Brain pericyte (primary cell): ENCODE data around the gene FGF6.
A peak's percentile ranks its signal among the peaks of the same experiment; 100 is the strongest.

Experiments used
- DNase-seq: peaks from one replicate; pipeline ENCODE4 v3.0.0-alpha.2; 2012; ENCODE audit warnings: low read depth, low spot score

The FGF6 gene

DNA sequence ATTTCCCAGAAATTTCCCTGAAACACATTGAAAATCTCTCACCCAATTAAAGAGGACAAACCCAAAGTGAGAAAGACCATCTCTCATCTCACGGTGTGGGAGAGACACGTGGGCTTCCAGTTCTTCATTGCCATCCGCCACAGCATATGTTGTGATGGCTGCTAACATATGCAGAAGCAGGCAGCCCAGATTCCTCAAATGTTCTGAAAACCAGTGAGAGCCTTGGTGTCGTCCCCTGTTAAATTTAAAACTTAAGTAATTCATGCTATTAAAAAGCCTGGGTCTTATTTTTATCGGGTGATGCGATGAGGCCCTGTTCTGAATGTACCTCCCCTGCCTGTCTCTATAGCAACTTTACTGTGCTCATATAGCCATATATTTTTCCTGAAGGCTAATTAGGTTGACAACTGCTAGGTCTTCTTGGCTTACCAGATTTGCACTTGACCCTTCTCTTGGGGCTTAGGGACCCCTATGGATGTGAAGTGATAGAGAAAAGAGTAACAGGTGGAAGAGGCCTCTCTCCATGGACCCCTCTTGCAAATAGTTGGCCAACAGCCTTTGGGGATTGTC lies 2.8 kb upstream of the FGF6 start:
- DNase-seq: no peak

DNA sequence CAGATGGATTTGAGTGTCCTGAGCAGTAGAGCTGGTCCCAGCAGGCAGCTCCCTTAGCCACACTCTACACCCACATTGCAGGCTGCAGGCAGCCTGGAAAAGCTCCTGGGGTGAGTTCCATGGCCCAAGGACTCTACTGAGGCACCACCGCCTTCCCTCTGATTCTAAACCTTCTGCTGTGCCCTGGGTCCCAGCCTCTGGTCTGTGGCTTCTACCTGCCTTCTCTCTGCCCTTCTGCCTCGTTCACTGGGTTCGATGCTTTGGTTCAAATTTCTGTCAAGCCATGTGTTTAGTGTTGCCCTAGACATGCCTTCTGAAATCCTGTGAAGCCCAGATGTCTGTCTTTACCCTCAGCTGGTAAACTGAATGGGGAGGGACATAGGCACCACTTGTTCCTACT lies 1.5 kb upstream of the FGF6 start:
- no peak for DNase-seq

DNA sequence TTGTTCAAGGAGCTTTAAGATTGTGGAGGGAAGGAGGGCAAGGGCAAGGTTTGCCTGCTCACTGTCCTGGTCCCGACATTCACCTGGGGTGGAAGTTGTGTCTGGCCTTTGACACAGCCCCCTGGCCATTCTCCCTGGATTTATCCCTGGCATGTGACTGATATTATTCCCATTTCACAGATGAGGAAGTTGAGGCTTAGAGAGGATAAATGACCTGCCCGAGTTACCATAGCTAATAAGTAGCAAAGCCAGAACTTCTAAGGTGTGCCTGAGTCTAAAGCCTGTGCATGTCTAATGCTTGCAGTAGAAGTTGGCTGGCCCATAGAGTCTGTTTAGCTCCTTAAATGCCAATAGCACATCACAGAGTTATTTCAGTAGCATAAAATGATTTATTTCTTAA lies 720 bp upstream of the FGF6 start:
- DNase-seq: no peak

DNA sequence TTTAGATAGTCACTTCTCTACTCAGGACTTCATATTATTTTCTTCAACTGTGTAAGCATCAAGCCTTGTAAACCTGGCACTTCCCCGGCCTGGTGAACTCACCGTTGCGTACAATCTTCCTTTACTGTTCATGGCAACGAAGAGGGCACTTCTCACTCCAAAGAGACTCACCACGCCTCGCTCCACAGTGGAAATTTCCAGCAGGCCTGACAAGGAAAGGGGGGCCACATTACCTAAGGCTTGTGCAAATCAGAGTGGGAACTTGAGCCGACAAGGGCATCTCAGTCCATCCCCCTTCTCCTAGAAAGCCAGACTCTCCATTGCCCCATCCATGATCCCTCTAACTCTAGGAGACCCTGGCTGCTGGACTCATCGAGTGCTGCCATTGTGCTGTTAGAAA lies 1.6 kb downstream of the FGF6 start:
- DNase-seq: no peak

DNA sequence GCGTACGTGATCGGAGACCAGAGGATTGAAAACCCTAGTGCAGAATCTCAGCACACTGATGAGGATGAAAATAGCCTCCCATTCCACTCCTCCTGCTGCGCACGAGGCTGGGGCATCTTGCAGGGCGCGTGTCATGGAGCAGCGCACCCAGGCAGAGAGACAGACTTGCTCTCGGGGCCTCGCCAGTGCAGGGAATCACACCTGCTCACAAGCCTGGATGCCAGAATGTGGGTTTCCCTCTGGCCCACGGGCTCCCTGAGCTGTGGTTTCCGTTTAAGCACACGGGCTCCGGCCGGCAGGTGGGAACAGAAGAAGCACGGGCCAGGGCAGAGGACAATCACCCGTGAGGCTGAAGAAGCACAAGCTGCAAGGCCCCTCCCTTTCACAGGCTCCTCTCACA lies 2.0 kb downstream of the FGF6 start:
- DNase-seq: no peak

DNA sequence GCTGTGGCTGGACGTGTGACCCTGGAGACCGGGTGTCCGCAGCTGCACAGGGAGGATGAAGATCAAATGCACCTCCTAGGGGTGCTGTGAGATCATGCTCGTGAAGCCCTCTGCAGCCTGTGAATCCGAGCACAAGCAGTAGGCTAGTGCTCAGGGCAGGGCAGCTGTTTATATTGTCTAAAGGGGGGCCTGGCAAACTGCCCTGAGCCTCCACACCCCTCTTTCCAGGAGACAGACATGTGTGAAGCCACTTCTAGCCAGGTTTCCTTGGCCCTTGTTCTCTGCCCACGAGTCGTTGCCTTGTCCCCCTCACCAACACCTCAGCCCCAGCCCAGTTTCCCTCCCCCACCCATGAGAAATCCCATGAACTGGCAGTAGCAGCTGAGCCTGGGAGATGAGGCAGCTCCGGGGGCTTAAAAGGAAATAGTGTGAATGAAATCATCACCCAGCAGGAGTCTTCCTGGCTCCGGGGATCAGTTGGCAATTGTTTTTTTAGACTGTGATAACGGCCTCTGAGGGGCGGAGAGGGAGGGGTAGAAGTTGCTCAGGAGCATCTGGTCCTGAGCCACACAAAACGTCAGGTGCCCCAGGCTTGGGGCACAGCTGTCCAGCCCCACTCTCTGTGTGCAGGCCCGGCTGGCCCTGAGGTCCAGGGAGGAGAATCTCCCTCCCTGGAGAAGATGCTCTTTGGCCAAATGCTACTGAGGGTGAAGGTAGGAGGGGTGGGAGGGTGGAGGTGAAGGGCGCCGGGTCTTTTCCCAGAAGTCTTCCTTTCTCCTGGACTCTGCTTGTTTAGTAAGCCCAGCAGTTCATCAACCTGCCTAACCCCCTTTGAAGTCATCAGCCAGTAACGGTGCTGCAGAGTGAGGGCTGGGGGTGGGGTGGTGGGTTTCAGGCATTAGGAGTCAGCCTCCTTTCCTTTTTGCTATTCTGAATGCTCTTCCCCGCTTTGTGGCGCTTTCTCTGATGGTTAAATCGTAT lies 4.0 kb downstream of the FGF6 start:
- DNase-seq: peak; percentile 31

DNA sequence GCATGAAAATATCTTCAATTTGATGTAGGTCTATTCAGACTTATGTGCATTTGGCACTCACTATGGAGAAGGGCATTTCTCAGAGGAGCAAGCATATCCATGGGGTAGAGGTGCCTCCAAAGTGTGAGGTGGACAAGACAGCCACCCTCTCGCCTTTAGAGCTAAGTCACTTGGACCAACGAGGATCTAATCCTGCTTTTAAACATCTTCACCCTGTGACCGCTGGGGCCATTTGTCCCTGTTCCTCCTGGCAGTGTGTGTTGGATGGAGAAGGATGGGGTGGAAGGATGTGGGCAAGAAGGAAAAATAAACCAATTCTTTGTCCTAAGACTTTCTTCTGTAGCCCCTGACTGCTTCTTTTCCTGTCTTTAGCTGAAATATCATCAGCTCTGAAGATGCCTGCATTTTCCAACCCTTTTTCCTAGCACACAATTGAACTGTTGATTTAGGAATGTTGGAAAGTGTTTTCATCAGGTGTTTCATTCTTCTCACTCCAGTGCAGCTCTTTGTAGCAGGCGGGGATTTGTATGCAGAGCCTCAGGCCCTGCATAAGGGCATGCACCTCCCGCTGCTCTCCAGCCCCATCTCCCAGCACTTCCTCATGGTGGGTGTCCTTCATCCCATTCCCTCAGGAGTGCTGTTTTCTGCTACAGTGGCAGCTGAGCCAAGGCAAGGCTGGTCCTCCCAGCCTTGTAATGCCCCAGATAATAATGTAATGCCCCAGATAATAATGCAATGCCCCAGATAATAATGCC lies 5.3 kb downstream of the FGF6 start:
- DNase-seq: no peak

DNA sequence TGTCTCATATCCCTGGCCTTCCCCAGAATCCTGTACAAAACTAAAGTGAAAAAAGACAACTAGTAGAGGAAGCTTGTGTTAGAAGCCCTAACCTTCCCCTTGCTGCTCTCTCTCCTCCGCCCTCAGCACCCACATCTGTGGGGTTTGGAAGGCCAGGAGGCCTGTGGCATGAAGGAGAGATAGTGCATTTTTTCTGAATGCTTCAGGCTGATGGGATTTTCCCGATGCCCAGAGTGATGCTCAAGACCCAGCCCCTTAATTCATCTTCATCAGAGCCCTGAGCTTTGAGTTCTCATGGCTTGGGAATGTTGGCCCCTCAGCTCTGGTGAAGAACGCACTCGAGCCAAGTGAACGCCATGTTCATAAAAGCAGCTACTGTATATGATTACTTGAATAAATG lies 5.9 kb downstream of the FGF6 start:
- DNase-seq: no peak

DNA sequence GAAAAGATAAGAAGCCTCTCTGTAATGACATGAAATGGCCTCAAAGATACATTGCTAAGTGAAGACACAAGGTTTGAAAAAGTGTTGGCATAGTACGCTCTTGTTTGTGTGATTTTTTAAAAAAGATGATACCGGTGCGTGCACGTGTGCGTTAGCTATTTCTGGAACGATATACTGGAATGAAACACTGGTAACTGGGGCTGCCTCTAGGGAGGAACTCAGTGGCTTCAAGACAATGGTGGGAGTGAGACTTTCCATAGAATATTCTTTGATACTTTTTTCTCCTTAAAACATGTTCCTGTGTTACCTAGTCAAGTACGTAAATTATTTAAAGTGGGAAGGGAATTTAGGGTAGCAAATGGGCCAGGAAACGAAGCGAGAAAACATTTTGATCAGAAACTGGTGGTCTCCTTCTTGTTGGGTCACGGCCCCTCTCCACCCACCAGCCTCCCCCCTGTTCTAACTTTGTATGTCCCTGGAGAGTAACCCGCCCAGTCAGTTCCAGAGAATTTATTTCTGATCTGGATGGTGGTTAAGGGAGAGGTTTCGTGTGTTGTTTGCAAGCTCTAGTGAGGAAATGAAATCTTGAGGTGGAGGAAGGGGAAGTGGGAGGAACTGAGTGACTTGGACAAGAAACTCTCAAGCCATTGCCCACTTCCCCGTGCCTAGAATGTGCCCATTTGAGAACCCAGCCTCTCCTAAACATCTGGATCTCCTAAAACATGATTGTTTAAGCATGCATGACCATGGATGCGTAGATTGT lies 6.6 kb downstream of the FGF6 start:
- DNase-seq: no peak

DNA sequence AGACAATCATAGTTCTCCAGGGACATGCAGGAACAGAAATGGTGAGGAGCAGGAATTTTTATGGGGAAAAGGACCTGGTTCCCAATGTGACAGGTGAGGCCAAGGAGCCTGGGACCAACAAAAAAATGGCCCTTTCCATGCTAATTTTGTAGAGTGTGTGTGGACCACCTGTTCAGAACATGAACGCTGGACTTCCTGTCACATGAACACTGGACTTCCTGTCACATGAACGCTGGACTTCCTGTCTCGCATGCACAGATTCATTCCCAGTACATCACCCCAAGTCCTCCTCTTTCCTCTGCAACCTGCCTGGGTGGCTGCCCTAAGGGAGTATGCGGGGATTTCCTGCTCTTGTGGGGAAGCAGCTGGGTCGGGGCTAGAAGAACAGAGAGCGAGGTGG lies 10.1 kb downstream of the FGF6 start:
- no peak for DNase-seq

DNA sequence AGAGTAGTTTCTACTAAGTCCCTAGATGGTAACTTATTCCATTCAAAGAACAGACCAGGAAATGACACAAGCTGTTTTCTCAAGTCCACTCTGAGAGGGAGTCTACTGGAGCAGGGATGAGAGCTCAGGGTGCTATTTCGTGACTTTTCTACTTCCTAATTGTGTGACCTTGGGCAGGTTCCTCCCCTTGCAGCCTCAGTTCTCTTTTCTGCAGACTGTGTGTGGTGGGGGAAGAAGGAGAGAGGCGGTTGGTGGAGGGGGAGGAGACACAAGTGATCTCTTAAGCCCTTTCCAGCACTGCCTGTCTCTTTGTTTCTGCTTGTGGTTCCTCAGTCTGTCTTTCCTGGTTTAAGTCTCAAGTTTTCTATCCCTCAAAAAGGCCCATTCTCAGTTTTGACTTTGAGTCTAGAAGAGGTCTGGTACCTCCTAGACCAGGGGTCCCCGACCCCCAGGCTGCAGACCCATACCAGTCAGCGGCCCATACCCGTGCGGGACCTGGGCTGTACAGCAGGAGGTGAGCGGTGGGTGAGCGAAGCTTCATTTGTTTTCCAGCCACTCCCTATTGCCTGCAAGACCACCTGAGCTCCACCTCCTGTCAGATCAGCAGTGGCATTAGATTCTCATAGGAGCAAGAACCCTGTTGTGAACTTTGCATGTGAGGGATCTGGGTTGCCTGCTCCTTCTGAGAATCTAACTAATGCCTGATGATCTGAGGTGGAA lies 10.7 kb downstream of the FGF6 start:
- no peak for DNase-seq

DNA sequence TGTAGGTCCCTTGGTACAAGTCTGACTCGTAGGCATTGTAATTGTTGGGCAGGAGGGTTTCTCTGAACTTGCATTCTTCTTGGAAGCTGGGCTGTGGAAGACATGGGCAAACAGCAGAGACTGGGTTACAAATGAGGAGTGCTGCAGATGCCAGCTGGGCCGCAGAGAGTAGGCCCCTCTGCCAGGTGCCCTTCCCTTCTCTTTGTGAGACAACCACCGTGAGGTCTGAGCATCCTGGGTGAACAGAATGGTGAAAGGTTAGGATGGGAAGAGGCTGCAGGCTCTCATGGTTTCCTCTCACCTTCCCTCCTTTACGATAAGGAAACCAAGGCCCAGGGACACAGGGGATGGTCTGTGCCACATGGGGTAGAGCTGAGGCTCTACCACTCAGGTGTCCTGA lies 11.3 kb downstream of the FGF6 start:
- no peak for DNase-seq

DNA sequence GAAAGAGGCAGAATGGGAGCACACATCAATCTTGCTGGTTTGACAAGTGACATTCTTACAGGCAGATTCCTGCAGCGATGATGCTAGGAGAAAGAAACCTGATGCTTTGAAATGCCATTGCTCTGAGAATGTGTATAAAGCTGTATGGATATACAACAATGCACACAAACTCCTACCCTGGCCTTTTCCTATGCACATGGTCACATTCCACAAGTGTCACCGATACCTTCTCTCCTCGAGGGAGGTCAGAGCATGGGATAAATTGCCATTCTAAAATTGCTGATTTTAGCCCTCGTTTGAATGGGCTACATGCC lies 11.9 kb downstream of the FGF6 start:
- DNase-seq: no peak

DNA sequence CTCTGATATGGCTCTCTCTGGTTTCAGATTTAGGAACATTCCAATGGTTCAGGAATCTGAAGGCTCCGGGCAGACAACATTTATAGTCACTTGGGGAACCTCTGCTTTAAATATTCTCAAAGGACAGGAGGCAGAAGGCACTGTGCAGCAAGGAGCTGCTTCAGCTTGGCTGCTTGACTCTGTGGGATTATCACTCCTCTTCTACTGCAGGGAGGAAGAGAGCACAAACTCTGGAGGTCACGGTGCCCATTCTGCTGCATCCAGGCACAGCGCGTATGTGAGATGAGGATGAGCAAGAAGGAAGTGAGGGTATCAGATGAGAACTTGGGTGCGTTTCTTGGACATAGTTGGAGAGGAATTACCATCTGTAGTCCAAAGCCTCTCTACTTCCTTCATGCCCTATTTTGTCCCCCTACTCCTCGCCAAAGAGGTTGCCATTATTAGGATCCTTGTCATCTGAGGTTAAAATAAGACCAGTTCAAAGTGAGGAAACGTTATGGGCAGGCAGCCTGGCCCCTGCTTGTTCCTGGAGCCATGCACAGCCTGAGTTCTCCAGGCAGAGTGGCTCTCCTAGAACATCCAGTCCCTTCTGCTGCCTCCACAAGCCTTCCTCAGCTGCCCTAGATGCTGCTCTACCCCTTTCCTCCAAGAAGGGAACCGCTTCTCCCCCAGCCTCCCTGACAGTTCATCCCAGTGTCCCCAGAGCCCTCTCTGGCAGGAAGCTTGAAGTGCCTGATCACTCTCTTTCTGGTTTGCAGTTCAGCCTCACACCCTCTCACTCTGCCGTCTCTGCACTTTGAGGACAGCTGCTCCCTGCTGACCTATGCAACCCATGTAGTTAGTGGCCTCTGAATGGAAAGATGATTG lies 12.5 kb downstream of the FGF6 start:
- no peak for DNase-seq

DNA sequence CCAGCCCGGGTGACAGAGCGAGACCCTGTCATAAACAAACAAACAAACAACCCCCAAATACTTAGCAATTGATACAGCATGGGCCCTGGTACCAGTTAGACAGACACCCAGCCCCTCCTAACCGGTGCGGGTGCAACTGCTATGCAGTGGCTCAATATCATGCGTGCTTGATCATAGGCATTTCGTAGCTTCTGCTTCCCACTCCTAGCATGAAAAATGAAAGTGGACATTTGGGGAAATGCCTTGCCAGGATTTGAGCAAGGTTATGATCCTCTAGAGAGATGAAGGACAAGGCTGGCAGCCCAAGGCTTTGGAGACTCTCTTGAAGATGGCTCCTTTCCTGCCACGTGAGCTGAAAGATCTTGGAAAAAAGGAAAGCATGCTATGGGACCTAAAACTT lies 13.7 kb downstream of the FGF6 start:
- no peak for DNase-seq

DNA sequence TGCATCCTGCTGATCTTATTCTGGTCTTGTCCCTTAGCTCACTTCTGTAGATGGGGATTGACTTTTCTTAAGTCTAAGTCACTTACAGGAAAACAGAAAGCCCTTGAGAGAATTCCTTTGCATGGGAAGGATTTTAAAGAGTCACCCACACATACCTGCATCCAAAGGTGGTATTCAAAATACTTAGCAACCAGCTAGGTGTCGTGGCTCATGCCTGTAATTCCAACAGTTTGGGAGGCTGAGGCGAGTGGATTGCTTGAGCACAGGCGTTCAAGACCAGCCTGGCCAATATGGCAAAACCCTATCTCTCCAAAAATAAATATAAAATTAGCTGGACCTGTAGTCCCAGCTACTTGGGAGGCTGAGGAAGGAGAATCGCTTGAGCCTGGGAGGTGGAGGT lies 14.2 kb downstream of the FGF6 start:
- DNase-seq: no peak

DNA sequence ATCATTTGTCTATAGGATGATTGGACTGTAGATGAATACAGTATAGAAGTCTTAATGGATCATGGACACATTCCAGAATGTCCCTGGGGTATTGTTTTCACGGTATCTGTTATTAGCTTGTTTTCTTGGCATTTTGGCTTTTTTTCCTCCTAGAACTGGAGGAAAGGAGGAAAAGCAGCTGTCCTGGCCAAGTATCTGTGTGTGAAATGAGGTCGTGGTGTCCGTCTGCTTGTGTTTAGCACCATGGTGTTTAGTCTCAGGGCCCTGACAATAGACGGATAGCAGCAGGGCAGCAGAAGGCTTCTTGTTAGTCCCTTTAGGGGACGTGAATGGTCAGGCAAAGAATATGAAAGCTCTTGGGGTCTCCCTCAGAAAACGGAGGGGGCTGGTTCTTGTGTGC lies 21.2 kb downstream of the FGF6 start:
- no peak for DNase-seq

DNA sequence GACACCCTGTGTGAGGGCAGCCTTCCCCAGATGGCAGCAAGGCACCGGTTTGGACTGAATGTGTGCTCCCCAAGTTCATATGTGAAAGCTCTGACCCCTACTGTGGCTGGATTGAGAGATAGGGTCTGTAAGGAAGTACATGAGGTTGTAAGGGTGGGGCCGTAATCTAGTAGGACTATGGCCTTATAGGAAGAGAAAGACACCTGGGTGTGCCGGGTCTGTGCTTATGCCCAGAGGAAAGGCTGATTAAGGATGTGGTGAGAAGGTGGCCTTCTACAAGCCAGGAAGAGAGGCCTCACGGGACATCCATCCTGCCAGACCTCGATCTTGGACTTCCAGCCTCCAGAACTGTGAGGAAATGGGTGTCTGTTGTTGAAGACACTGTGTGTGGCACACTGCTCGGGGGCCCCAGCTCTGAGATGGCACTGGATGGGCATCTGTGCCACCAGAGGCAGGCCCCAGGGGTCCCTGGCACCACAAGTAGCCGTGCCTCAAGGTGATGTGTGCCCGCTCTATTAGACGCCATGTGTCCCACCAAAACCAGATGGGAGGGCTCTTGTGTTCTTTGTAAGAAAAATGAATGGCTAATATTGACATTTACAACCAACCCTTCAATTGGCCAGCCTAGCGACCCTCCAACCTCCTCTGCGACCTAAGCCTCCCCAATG lies 22.0 kb downstream of the FGF6 start:
- DNase-seq: no peak

DNA sequence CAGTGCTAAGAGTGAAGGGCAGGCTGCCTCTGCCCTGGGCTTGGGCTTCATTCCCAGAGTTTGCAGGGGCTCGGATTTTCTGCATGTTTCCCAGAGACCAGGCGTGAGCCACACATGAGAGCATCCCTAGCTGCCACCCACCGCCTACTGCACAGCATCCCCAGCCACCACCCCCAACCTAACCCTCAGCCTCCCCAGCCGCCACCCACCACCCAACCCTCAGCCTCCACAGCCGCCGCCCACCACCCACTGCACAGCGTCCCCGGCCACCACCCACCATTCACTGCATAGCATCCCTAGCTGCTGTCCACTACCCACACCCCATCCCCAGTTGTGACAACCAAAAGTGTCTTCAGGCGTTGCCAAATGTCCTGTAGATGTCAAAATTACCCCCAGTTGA lies 22.6 kb downstream of the FGF6 start:
- DNase-seq: no peak

DNA sequence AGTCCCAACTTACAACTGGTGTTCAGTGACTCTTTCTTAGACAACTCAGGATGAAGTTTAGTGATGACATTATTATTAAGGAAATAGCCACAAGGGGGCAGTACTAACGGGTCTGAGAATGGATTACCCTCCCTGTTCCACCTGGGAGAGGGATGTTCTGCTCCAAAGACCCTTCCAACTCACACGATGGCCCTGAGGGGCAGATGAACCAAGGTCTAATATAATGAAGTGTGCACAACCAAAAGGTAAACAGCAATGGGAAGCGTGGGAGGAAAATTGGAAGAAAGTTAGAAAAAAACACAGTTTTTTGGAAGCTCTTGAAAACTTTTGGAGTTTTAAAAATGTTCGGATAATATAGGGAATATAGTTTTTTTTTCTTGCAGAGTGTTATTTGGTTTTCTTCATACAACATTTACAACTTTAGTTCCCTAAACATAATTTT lies 24.0 kb downstream of the FGF6 start:
- DNase-seq: no peak
